ENCODE measurements around the gene FAM3D.

Gene FAM3D

GRCh38 chr3:58645726-58646125 is 20.8 kb downstream of the FAM3D start:
- no peak overlapping the region for H3K4me2 ChIP-seq
- no peaks in the 10 kb centered on the region for H4K20me1 ChIP-seq (ENCODE audit: insufficient read depth)
- no peaks in the 10 kb centered on the region for H3K79me2 ChIP-seq (ENCODE audit: insufficient read depth, low read depth)
- H3K27me3 ChIP-seq (ENCODE audit: insufficient read depth, low read depth): no peaks in the 10 kb centered on the region
- H3K4me1 ChIP-seq (ENCODE audit: low read depth, poor library complexity, severe bottlenecking): no peaks in the 10 kb centered on the region
- no peaks in the 10 kb centered on the region for H3K36me3 ChIP-seq (ENCODE audit: insufficient read depth)
- no peak overlapping the region for H2AFZ ChIP-seq (ENCODE audit: low read depth)
- H3K4me3 ChIP-seq (IDR thresholded peaks at IDR 0.05; ENCODE audit: insufficient read depth, low read depth, low read length): no peak overlapping the region
- TF ChIP-seq, protein P1, sequence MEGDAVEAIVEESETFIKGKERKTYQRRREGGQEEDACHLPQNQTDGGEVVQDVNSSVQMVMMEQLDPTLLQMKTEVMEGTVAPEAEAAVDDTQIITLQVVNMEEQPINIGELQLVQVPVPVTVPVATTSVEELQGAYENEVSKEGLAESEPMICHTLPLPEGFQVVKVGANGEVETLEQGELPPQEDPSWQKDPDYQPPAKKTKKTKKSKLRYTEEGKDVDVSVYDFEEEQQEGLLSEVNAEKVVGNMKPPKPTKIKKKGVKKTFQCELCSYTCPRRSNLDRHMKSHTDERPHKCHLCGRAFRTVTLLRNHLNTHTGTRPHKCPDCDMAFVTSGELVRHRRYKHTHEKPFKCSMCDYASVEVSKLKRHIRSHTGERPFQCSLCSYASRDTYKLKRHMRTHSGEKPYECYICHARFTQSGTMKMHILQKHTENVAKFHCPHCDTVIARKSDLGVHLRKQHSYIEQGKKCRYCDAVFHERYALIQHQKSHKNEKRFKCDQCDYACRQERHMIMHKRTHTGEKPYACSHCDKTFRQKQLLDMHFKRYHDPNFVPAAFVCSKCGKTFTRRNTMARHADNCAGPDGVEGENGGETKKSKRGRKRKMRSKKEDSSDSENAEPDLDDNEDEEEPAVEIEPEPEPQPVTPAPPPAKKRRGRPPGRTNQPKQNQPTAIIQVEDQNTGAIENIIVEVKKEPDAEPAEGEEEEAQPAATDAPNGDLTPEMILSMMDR (conservative IDR thresholded peaks at IDR 0.05; ENCODE audit: low read depth, low read length): no peak
- no peak overlapping the region for H3K9ac ChIP-seq
- no peak overlapping the region for H3K27ac ChIP-seq

GRCh38 chr3:58642846-58643245 is 23.7 kb downstream of the FAM3D start:
- no peak overlapping the region for H3K9ac ChIP-seq
- H2AFZ ChIP-seq (ENCODE audit: low read depth): no peak overlapping the region
- no peak overlapping the region for H3K4me3 ChIP-seq (IDR thresholded peaks at IDR 0.05; ENCODE audit: insufficient read depth, low read depth, low read length)
- H3K4me1 ChIP-seq (ENCODE audit: low read depth, poor library complexity, severe bottlenecking): no peaks in the 10 kb centered on the region
- no peaks in the 10 kb centered on the region for H4K20me1 ChIP-seq (ENCODE audit: insufficient read depth)
- no peaks in the 10 kb centered on the region for H3K36me3 ChIP-seq (ENCODE audit: insufficient read depth)
- no peak overlapping the region for H3K27ac ChIP-seq
- TF ChIP-seq, protein P1 (conservative IDR thresholded peaks at IDR 0.05; ENCODE audit: low read depth, low read length): no peak
- no peaks in the 10 kb centered on the region for H3K79me2 ChIP-seq (ENCODE audit: insufficient read depth, low read depth)
- H3K27me3 ChIP-seq (ENCODE audit: insufficient read depth, low read depth): no peaks in the 10 kb centered on the region
- no peak overlapping the region for H3K4me2 ChIP-seq

- no peaks in the 10 kb centered on the region for H3K27me3 ChIP-seq (ENCODE audit: insufficient read depth, low read depth)
- TF ChIP-seq, protein P1 (conservative IDR thresholded peaks at IDR 0.05; ENCODE audit: low read depth, low read length): peak; percentile 76
Observed at GRCh38 chr3:58640700-58641372, 25.7 kb downstream of the FAM3D start.

GRCh38 chr3:58639842-58640241 is 26.7 kb downstream of the FAM3D start:
- Histone ChIP-seq H3K9ac (no peak overlapping the region), H4K20me1 (ENCODE audit: insufficient read depth) (no peaks in the 10 kb centered on the region), H3K79me2 (ENCODE audit: insufficient read depth, low read depth) (no peaks in the 10 kb centered on the region), H3K27ac (no peak overlapping the region), H3K4me1 (ENCODE audit: low read depth, poor library complexity, severe bottlenecking) (no peaks in the 10 kb centered on the region), H3K4me2 (no peak overlapping the region), H3K36me3 (ENCODE audit: insufficient read depth) (no peaks in the 10 kb centered on the region), H3K27me3 (ENCODE audit: insufficient read depth, low read depth) (no peaks in the 10 kb centered on the region), H2AFZ (ENCODE audit: low read depth) (no peak overlapping the region), H3K4me3 (IDR thresholded peaks at IDR 0.05; ENCODE audit: insufficient read depth, low read depth, low read length) (no peak overlapping the region)
- TF ChIP-seq, protein P1 (conservative IDR thresholded peaks at IDR 0.05; ENCODE audit: low read depth, low read length): no peak

More at GRCh38 chr3:58640700-58641372, 25.7 kb downstream of the FAM3D start:
- H3K4me3 ChIP-seq (IDR thresholded peaks at IDR 0.05; ENCODE audit: insufficient read depth, low read depth, low read length): no peak overlapping the region
- no peaks in the 10 kb centered on the region for H3K36me3 ChIP-seq (ENCODE audit: insufficient read depth)
- H3K4me1 ChIP-seq (ENCODE audit: low read depth, poor library complexity, severe bottlenecking): no peaks in the 10 kb centered on the region
- no peak overlapping the region for H3K4me2 ChIP-seq
- H4K20me1 ChIP-seq (ENCODE audit: insufficient read depth): no peaks in the 10 kb centered on the region
- H3K9ac ChIP-seq: no peak overlapping the region
- H2AFZ ChIP-seq (ENCODE audit: low read depth): no peak overlapping the region
- no peaks in the 10 kb centered on the region for H3K79me2 ChIP-seq (ENCODE audit: insufficient read depth, low read depth)
- no peak overlapping the region for H3K27ac ChIP-seq
